Retina (tissue), 1 donor: ENCODE measurements around the gene TXNDC5.
A peak's percentile ranks its signal among the peaks of the same experiment; 100 is the strongest.
"Not testable (repeated sequence)": the region's sequence is repeated elsewhere in the genome, so short reads cannot be mapped to it uniquely, and the experiment has no call there.

Experiments
- DNase-seq: peaks from one replicate; pipeline ENCODE4 v3.0.0-alpha.2; 2016

The TXNDC5 gene

DNA sequence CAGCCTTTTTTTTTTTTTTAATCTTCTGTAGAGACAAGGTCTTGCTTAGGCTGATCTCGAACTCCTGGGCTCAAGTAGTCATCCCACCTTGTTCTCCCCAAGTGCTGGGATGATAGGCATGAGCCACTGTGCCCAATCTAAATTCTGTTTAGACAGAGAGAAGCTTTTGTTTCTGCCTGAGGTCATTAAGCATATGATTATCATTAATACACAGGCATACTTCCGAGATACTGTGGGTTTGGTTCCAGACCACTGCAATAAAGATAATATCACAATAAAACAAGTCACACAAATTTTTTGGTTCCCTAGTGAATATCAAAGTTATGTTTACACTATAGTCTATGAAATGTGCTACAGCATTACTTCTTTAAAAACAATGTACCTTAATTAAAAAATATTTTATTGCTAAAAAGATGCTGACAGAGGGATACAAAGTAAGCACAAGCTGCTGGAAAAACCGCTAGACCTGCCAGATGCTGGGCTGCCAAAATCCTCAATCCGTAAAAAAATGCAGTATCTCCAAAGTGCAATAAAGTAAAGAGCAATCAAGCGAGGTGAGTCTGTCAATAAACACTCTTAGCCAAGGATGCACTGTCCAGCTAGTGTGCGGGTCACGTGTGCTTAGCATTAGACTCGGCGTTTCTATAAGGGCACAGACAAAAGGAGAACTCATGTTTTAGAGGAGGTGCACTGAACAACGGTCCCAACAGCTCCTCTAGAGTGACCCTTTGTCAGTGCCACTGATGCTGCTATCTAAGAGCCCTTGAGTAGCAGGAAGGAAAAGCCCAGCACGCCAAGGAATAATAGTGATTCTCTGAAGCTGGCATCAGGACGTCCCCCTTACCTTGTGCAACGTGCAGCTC lies 16.1 kb downstream of the TXNDC5 start:
- DNase-seq, result no peak

DNA sequence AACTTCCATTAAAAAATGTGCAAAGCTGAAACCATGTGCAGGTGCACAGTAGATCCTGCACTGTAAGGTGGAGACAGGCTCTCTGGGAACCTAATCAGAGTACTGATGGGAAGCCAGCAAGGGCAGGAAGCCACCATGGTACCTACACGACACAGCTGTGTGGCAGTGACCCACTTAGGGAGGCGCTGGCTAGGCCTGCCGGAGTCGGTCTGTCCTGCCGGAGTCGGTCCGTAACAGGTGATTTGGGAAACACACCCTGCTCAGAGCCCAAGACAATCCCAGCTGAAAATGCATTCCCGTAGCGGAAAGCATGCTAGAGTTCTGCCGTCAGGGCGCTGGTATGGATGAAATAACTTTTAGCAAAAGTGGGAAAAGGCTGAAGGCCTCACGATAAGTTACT lies 17.2 kb downstream of the TXNDC5 start:
- no peak for DNase-seq

DNA sequence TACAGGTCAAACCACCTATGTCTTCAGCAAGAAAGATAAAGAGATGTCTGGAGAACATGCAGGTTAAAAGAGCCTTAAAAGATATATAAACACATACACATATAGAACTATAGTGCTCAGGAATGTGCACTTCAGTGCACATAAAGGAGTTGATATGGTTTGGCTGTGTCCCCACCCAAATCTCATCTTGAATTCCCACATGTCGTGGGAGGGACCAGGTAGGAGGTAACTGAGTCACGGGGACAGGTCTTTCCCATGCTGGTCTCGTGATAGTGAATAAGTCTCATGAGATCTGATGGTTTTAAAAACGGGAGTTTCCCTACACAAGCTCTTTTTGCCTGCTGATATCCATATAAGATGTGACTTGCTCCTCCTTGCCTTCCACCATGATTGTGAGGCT lies 18.2 kb downstream of the TXNDC5 start:
- not testable (repeated sequence) for DNase-seq

DNA sequence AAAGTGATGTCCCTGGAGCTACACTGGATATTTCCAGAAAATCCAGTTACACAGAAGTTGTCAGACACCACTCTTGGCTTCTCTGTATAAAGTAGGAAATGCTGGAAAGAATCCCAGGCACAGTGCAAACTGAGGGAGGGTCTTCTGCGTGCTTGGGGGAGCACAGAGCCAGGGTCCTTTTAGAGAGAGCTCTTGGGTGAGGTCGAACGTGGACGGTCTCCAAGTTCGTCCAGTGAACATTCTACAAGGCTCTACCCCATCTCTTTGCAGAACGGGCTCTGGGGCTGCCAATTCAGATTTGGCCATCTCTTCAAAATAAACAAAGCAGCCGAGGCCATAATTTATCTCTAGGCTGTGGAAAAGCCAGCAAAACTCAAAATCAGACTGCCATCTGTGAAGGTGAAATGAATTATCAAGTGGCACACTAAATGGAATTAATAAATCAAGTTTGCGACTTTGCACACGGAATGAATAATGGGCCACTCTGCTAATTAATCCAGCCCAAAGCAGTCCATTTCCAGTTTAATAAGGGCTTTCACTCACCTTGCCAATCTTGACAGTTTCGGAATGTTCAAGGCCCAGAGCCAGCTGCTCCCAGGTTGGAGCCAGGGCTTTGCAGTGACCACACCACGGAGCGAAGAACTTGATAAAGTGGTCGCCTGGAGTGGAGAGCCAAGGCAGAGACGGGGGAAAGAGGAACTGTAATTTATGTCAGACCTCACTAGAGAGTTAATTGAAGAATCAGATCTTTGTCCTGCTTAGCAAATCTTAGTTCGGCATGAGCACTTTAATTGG lies 19.3 kb downstream of the TXNDC5 start:
- no peak for DNase-seq

DNA sequence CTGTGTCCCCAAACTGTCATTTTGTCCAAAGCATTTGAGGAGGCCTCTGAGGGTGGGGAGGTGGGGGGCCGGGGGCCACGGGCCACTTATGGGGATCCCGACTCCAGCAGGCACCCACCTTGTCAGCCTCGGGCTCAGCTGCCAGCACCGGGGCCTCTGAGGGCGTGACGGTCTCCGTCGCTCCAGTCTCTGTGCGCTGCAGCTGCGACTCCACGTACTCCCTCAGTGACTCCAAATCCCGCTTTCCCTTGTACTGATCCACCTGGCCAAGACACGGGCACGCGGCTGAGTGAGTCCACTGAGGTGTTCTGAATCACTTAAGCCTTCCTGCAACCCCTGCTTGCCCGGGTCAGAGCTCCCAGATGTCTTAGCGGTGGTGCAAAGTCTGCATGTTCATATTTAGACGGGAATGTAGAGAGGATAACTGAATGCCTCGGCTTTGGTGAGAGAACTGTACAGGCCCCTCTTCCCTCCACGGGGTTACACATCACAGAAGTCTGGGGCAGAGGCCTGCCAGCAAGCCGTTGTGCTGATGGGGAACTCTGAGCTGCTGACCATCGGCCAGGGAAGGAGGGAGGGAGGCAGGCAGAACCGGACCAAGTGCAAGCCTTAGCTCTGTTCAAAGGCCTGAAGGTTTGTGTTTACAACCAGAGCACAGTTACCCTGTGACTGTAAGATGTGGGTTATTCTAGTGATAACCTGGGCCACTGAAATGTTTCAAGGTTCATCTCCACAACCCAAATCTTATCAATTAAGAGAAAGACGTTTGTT lies 21.8 kb downstream of the TXNDC5 start:
- DNase-seq, result no peak

DNA sequence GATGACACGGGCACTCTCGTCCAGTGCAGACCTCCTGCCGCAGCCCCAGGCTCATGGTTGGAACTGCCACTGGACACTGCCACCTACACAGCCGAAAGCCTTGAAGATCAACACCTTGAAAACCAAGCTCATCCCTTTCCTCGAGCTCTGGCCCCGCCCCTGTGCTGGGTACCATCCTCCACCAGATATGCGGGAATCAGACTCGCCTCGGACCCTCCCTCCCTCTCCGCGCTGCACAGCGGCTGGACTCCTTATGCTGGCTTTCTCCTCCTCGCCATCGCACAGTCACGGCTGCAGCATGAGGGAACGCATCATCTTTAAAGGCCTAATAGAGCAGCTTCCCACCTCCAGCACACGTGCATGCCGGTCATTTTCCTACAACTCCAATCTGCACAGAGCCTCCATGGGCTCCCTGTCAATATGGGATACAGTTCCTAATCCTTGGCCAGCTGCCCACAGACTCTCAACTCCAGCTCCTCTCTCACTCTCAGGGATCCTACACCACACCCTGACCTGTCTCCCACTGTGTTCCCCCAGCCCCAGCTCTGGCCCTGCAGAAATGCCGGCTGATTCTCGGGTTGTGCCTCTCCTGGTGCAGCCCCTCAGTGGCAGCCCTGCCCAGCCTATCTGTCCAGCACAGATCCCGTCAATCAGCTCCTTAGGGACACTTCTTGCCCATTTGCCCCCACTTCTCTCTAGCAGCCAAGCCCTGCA lies 23.2 kb downstream of the TXNDC5 start:
- DNase-seq, result no peak

DNA sequence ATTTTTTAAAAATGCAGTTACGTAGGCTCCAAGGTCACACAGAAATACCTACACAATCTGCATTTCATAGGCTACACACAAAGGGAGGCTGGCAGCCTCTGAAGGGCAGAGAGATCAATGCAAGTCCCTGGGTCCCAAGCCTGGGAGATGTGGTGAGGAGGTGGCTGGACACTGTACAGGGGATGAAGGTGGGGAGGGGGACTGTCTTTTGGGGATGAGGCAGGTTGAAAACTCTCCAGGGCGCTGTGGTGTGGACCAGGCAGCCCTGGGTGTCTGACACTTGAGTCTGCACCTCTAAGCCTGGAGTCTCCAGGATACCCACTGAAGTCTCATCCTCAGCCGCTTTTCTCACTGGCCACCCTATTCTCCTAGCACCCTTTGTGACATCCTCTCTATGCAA lies 24.5 kb downstream of the TXNDC5 start:
- DNase-seq, result no peak

DNA sequence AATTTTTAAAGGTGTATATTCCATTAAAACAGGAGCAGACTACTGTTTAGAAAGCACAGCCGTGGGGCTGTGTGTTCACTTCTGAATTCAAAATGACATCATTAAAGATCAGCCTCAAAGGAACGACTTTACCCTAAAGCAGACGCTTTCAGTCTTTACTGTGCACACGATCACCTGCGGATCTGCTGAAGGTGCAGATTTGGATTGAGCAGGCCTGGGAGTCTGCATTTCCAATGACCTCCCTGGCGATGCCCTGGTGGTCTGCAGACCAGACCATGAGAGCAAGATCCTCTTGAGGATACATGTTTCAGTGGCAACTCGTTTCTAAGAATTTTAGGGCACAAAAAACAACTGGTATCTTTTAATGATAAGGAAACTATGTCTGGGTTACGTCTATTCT lies 27.2 kb downstream of the TXNDC5 start:
- no peak for DNase-seq

DNA sequence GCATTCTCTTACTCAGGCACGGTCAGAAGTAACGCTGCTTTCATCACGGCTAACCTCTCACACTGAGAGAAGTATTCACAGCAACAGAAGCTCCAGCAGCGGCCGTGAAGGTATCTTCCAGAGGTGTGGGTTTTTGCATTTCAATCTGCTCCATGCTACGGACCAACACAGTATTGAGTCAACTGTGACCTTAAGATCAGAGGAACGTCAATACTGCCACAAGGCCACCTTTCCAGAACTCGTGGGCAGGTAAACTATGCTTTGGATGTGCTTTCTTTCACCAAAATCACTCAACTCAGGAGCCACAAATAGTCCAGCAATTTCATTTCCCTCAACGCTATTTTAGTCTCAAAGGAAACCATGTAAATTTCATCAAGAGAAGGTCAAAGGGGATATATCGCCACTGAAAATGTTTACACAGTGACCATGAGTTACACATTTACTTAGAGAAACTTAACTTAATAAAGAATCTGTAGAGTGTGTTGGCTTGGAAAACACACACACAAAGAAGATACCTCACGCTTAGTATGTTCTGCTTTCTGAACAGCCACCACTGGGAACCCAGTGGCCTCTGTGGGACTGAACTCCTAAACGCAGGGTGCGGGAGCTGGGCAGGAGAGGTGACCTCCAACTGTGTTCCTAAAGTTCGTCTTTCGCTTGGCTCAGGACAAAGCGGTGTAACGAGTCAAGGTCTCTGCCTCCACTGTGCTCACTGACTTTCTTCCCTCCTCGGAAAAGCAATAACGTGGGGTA lies 27.9 kb downstream of the TXNDC5 start:
- DNase-seq, result no peak

DNA sequence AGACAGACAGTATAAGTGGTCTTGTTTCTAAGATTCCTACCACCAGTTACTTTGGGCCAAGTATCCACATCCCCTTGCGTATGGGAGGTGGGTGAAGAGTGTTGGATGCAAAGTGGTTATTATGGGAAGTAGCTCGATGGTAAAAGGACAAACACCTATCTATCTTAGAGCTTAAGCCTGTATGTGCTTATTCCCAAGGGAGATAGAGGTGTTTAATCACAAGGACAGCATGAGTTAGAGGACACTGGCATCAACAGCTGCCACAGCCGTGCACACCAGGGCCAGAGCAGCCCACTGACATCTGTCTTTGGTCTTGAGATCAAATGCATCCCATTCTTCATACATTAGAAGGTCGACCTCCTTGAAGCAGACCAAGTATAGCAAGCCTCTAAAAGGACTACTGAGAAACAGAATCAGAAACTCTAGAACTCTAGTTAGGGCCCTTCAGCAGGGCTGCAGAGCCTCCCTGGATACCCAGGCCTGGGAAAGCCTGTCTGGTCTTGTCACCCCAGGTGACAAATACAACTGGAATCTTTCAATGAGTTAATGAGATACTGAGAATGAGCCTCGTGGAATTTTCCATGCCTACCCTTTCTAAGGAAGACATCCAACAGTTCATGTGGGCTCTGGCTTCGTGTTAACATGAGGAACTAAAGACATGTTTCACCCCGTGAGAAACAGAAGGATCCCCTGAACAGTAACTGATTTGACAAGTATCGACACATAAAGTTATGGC lies 28.7 kb downstream of the TXNDC5 start:
- no peak for DNase-seq

DNA sequence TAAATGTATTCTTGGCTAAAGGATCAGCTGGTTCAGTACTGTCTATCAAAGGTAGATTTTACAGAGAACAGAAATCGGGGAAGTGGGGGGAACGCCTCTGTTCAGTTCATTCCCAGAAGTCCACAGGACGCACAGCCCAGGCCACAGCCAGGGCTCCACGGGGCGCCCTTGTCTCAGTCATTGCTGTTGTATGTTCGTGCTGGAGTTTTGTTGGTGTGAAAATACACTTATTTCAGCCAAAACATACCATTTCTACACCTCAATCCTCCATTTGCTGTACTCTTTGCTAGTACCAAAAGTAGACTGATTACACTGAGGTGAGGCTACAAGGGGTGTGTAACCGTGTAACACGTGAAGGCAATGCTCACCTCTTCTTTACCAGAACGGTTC lies 29.9 kb downstream of the TXNDC5 start:
- no peak for DNase-seq

DNA sequence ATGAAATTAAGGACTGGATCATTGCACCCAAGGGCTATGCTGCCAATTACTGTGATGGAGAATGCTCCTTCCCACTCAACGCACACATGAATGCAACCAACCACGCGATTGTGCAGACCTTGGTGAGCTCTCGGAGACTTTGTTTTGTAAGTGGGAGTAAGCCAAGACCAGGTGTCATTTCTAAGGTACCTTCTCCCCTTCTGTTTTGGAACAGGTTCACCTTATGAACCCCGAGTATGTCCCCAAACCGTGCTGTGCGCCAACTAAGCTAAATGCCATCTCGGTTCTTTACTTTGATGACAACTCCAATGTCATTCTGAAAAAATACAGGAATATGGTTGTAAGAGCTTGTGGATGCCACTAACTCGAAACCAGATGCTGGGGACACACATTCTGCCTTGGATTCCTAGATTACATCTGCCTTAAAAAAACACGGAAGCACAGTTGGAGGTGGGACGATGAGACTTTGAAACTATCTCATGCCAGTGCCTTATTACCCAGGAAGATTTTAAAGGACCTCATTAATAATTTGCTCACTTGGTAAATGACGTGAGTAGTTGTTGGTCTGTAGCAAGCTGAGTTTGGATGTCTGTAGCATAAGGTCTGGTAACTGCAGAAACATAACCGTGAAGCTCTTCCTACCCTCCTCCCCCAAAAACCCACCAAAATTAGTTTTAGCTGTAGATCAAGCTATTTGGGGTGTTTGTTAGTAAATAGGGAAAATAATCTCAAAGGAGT lies 30.4 kb downstream of the TXNDC5 start:
- no peak for DNase-seq

DNA sequence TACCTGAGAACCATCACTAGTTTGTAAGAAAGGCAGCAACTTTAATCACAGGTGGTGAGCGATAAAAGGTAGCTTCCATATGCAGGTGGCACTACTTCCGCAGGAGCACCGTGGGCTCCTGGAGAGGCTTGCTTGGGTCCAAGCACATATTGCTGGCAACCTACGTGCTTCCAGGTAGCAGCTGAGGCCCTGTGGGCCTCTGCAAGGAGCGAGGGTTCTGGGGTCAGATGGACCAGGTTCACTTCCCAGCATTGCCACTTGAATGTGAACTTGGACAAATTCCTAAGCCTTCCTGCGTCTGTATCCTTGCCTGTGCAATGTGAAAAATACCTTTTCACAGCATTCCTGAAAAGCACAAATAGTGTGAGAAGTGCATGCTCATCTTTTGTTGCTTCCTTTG lies 31.0 kb downstream of the TXNDC5 start:
- no peak for DNase-seq

DNA sequence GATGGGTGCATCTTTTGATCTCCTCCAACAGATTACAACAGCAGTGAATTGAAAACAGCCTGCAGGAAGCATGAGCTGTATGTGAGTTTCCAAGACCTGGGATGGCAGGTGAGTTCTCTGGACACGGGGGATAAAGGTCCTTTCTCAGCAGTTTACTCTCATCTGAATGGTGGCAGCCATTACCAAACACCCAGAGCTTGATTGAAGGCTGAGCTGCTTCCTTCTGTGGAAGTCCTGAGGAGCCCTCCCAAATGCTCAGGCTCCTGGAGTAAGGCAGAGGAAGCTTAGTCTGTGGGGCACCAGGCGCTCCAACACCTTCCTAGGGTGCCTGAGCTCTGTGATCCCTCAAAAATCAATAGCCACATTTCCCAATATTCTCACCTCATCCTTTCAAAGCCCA lies 31.5 kb downstream of the TXNDC5 start:
- DNase-seq, result no peak

DNA sequence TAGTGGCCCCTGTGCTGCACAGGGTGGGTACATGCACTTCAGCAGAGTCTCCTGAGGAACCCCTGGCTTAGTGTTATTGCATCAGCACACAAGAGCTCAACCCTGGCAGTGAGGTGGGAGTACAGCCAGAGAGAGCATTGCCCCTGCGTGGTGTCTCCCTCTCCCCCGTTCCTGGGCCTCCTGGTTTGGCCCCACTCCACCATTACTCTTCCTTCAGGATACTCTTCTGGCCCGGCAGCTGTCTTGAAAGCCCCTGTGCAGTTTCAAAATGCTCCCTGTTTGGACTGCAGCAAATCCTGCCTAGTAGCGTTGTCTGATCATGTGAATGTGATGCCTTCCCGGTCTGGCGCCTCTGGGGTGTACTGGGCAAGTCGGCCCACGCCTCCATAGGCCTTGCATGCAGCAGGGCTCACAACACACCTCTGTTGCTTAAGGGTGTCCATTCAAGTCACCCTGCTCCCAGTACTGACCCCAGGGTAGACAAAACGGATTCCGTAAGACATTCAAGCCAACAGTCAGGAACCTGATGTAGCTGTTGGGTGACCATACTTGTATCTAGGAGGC lies 32.1 kb downstream of the TXNDC5 start:
- DNase-seq, result no peak

DNA sequence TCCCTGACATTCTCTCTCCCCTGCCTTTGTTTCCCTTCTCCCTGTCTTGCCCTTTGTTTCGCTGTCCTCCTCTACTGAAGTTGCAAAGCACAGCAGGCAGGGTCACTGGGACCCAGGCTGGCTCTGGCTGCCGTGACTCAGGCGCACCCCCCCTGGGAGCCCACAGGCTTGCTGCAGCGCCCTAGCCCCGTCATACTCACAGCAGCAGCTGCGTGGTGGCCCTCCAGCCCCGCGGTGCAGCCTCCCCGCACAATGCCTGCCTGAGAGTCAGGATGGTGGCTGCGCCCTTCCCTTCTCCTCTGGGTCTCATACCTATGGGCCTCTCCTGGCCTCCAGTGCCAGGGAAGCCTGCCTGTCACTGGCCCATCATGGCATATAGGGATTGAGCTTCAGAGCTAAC lies 41.7 kb downstream of the TXNDC5 start:
- DNase-seq, result no peak

DNA sequence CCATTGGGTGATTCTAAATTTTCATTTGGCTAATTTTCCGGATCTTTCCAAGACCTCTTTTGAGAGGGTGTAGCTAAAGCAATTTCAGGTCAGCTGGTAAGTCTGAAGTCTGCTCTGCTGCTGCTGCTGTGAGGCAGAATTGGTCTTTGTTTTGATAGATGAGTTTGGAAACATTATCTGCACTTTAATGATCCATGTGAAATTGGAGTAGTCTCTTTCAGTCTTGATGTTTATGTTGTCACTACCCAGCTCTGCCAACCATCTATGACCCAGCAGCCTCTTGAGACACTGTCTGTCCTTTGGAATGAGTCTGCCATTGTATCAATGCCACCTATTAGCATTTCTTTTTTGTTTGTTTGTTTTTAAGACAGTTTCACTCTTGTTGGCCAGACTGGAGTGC lies 44.1 kb downstream of the TXNDC5 start:
- DNase-seq, result no peak

DNA sequence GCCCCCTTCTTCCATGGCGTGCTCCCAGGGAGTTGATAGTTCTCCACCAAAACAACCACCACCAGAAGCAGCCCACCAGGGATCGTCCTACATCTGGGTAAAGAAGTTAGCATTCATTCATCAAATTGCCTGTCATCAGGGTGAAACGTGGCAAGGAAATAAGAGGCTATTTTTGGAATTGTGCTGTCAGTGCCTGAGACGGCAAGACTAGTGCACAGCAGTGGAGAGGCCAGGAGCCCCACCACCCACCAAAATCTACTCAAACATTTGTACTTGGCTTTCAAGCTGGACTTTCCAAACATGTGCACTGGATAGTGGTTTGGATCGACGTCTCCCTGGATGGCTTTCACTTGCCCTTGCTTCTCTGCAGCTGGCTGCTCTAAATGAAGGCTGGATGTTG lies 44.8 kb downstream of the TXNDC5 start:
- no peak for DNase-seq

DNA sequence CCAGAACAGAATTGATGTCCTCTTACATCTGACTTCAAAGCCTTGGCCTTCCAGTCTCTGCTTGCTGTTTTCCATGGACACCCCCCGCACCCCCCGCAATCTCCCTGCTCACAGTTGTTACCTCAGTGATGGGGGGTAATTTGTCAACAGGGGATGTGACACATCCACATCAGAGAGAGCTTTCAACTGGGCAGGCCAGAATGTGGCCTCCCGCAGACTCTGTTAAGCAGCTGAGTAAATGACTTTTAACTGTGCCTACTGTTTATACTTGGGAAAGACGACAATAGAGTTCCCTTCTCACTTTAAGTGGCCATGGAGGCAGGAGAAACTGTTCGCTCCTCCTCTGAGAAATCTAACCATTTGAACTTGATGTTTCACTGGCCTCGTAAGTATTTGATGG lies 51.0 kb downstream of the TXNDC5 start:
- peak; percentile 4 for DNase-seq

DNA sequence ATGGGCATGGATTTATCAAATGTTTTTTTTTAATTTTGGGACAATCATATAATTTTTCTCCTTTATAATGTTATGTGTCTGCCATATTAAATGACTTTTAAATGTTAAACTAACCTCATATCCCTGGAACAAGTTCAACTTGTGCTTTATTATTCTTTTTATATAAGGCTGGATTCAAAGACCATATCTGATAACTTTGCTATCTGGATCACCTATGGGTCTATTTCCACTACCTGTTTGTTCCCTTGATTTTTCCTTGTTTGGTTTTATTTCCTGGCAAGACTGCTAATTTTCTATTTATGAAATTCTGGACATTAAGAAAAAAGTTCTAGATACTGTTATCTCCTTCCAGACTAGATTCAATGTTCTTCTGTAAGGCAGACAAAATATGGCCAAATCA lies 58.8 kb downstream of the TXNDC5 start:
- no peak for DNase-seq
